ENCODE measurements around the gene ZXDC. TPM values are rescaled to one million over a fixed set of nuclear protein-coding genes. Genes with fewer than 3 reads are reported as not detected.

The ZXDC gene
- total RNA-seq, 2 donors from 2014 or later: 30.5 to 31.6 TPM

GRCh38 chr3:126512916-126513650 is 37.4 kb upstream of the ZXDC start:
- Mint-ChIP-seq H3K27ac (no peak overlapping the region), H3K9me3 (no peaks in the 10 kb centered on the region), H3K36me3 (ENCODE audit: low read depth) (no peaks in the 10 kb centered on the region), H3K4me3 (no peak overlapping the region), H3K27me3 (ENCODE audit: insufficient read depth) (no peaks in the 10 kb centered on the region), H3K4me1 (no peaks in the 10 kb centered on the region)
- H3K27me3 ChIP-seq (ENCODE audit: control insufficient read depth, insufficient read depth, low read length, poor library complexity, severe bottlenecking): no peaks in the 10 kb centered on the region
- H3K4me3 ChIP-seq (ENCODE audit: low read length): no peak overlapping the region
- no peak overlapping the region for H3K27ac ChIP-seq (ENCODE audit: low read depth, low read length)
- H3K9ac ChIP-seq (ENCODE audit: extremely low read depth, low read length, poor library complexity, severe bottlenecking): no peak overlapping the region
- H3K9me3 ChIP-seq (ENCODE audit: control insufficient read depth, low read length): no peaks in the 10 kb centered on the region
- TF ChIP-seq CTCF (conservative IDR thresholded peaks at IDR 0.05): no peak
- peaks cover under 1% of the 10 kb centered on the region for H3K4me1 ChIP-seq (ENCODE audit: control insufficient read depth, insufficient read depth, low read length)
- no peak for DNase-seq
- WGBS, 2 experiments (ENCODE audit: insufficient coverage in 1 of 2, insufficient read length in 1 of 2): 88 to 89% methylated on average over 9 to 12 of the region's 12 CpGs
- no peaks in the 10 kb centered on the region for H3K36me3 ChIP-seq (ENCODE audit: control insufficient read depth, insufficient read depth, low read length)

GRCh38 chr3:126512026-126512425 is 36.3 kb upstream of the ZXDC start:
- Histone ChIP-seq H3K9me3 (ENCODE audit: control insufficient read depth, low read length) (no peaks in the 10 kb centered on the region), H3K36me3 (ENCODE audit: control insufficient read depth, insufficient read depth, low read length) (no peaks in the 10 kb centered on the region), H3K9ac (ENCODE audit: extremely low read depth, low read length, poor library complexity, severe bottlenecking) (no peak overlapping the region), H3K4me3 (ENCODE audit: low read length) (no peak overlapping the region), H3K4me1 (ENCODE audit: control insufficient read depth, insufficient read depth, low read length) (no peaks in the 10 kb centered on the region), H3K27me3 (ENCODE audit: control insufficient read depth, insufficient read depth, low read length, poor library complexity, severe bottlenecking) (no peaks in the 10 kb centered on the region), H3K27ac (ENCODE audit: low read depth, low read length) (no peak overlapping the region)
- 89 to 92% methylated on average over 5 to 7 of the region's 7 CpGs for WGBS, 2 experiments (ENCODE audit: insufficient coverage in 1 of 2, insufficient read length in 1 of 2)
- no peaks in the 10 kb centered on the region for H3K9me3 Mint-ChIP-seq
- no peaks in the 10 kb centered on the region for H3K4me1 Mint-ChIP-seq
- no peaks in the 10 kb centered on the region for H3K27me3 Mint-ChIP-seq (ENCODE audit: insufficient read depth)
- H3K36me3 Mint-ChIP-seq (ENCODE audit: low read depth): no peaks in the 10 kb centered on the region
- TF ChIP-seq CTCF (conservative IDR thresholded peaks at IDR 0.05): no peak
- H3K4me3 Mint-ChIP-seq: no peak overlapping the region
- no peak for DNase-seq
- no peak overlapping the region for H3K27ac Mint-ChIP-seq

GRCh38 chr3:126511291-126511690 is 35.6 kb upstream of the ZXDC start:
- Mint-ChIP-seq H3K4me1 (no peaks in the 10 kb centered on the region), H3K27ac (no peak overlapping the region), H3K27me3 (ENCODE audit: insufficient read depth) (no peaks in the 10 kb centered on the region), H3K9me3 (no peaks in the 10 kb centered on the region), H3K36me3 (ENCODE audit: low read depth) (no peaks in the 10 kb centered on the region), H3K4me3 (no peak overlapping the region)
- DNase-seq: no peak
- Histone ChIP-seq H3K4me1 (ENCODE audit: control insufficient read depth, insufficient read depth, low read length) (no peaks in the 10 kb centered on the region), H3K9me3 (ENCODE audit: control insufficient read depth, low read length) (no peaks in the 10 kb centered on the region), H3K9ac (ENCODE audit: extremely low read depth, low read length, poor library complexity, severe bottlenecking) (no peak overlapping the region), H3K4me3 (ENCODE audit: low read length) (no peak overlapping the region), H3K27me3 (ENCODE audit: control insufficient read depth, insufficient read depth, low read length, poor library complexity, severe bottlenecking) (no peaks in the 10 kb centered on the region), H3K36me3 (ENCODE audit: control insufficient read depth, insufficient read depth, low read length) (no peaks in the 10 kb centered on the region), H3K27ac (ENCODE audit: low read depth, low read length) (no peak overlapping the region)
- TF ChIP-seq CTCF (conservative IDR thresholded peaks at IDR 0.05): no peak
- 83 to 87% methylated on average over 7 of the region's 7 CpGs for WGBS, 2 experiments (ENCODE audit: insufficient coverage in 1 of 2, insufficient read length in 1 of 2)
